A549 (cell line): ENCODE results near the gene C19orf81. TPM values are rescaled to one million over a fixed set of nuclear protein-coding genes. Genes with fewer than 3 reads are reported as not detected.

Experiments
- ATAC-seq, 2 experiments: fragments of 200-7000 bp in 1 of 2; fragments of >200 bp in 1 of 2; cut with Nextera tagmentation in 1 of 2; cut with Tn5 transposase in 1 of 2; 3 replicates each; pipeline versions ENCODE4 v1.8.0 to v1.9.1; 2018 to 2020; ENCODE audit warnings: mild to moderate bottlenecking in 1 of 2, moderate library complexity in 1 of 2
- CTCF ChIA-PET: fragments of 300-600 bp; sonication (Branson Sonifier 250); formaldehyde crosslinking; extraction: SDS; loops from one replicate; lab custom pipeline; 2021; ENCODE audit warnings: antibody characterized with exemption, inconsistent platforms; lab: Yijun Ruan, JAX
- POLR2A ChIA-PET: fragments of 350-600 bp; formaldehyde crosslinking; extraction: SDS; loops from one replicate; lab custom pipeline; 2021; ENCODE audit warnings: antibody characterized with exemption, inconsistent platforms; lab: Yijun Ruan, JAX
- DNase-seq, 2 experiments: peaks; one replicate each; pipeline versions ENCODE4 v3.0.0 to v3.0.0-alpha.2; 2011 to 2016; ENCODE audit warnings: low read depth in 1 of 2, low spot score in 1 of 2
- FAIRE-seq: peaks from 2 replicates; lab custom pipeline; 2011; peaks lifted over from hg19 to GRCh38; lab: Jason Lieb, UNC
- H3K27ac ChIP-seq, 2 experiments: fragments of >200 bp; sonication (Bioruptor Twin); formaldehyde crosslinking; 3 replicates each; pipeline ENCODE4 v1.5.1; 2016 to 2017
- H3K4me1 ChIP-seq: fragments of >200 bp; sonication (Bioruptor Twin); formaldehyde crosslinking; 3 replicates; pipeline ENCODE4 v1.6.1; 2016
- H3K4me2 ChIP-seq: fragments of >200 bp; sonication (Bioruptor Twin); formaldehyde crosslinking; 3 replicates; pipeline ENCODE4 v1.6.1; 2016
- H3K4me3 ChIP-seq: fragments of >200 bp; sonication (Bioruptor Twin); formaldehyde crosslinking; 3 replicates; pipeline ENCODE4 v1.5.1; 2016
- H3K9me3 ChIP-seq: fragments of >200 bp; sonication (Bioruptor Twin); formaldehyde crosslinking; 3 replicates; pipeline ENCODE4 v1.6.1; 2016
- BHLHE40 ChIP-seq: IDR thresholded peaks from 2 replicates; pipeline ENCODE4 v1.6.1; 2012; ENCODE audit warnings: low read depth, low read length, inconsistent platforms
- CEBPB ChIP-seq, 2 experiments: fragments of >200 bp in 1 of 2; sonication (Bioruptor Twin) in 1 of 2; formaldehyde crosslinking in 1 of 2; IDR thresholded peaks; 2 replicates each; pipeline ENCODE4 v1.6.1; 2012 to 2016
- EHF ChIP-seq: fragments of 250-450 bp; sonication (Bioruptor Pico); IDR thresholded peaks from 2 replicates; pipeline ENCODE4 v1.5.0; 2020; ENCODE audit warnings: mild to moderate bottlenecking
- EHMT2 ChIP-seq: fragments of 200-600 bp; sonication (generic); IDR thresholded peaks from 2 replicates; pipeline ENCODE4 v1.6.1; 2016; ENCODE audit warnings: antibody characterized with exemption, low read depth, mild to moderate bottlenecking, moderate library complexity
- ELK1 ChIP-seq: fragments of 150-350 bp; IDR thresholded peaks from 2 replicates; pipeline ENCODE4 v1.6.1; 2014; ENCODE audit warnings: low read depth, mild to moderate bottlenecking, low read length
- GATA3 ChIP-seq: IDR thresholded peaks from 2 replicates; pipeline ENCODE4 v1.6.1; 2012; ENCODE audit warnings: borderline replicate concordance
- HDAC2 ChIP-seq: fragments of 200-600 bp; sonication (generic); IDR thresholded peaks from 2 replicates; pipeline ENCODE4 v1.6.1; 2016
- HEYL ChIP-seq: fragments of 250-450 bp; sonication (Bioruptor Pico); IDR thresholded peaks from 2 replicates; pipeline ENCODE4 v1.8.0; 2021; ENCODE audit warnings: mild to moderate bottlenecking, moderate library complexity
- HMGXB4 ChIP-seq: fragments of 250-450 bp; sonication (Bioruptor Pico); IDR thresholded peaks from 2 replicates; pipeline ENCODE4 v1.5.0; 2021; ENCODE audit warnings: mild to moderate bottlenecking, moderate library complexity, borderline replicate concordance
- HOXB5 ChIP-seq: fragments of 250-450 bp; sonication (Bioruptor Pico); IDR thresholded peaks from 2 replicates; pipeline ENCODE4 v1.5.0; 2020; ENCODE audit warnings: mild to moderate bottlenecking, moderate library complexity
- JUN ChIP-seq, 2 experiments: fragments of >200 bp; sonication (Bioruptor Twin); formaldehyde crosslinking; IDR thresholded peaks; 2 replicates in 1 of 2; 3 replicates in 1 of 2; pipeline ENCODE4 v1.6.1; 2016 to 2017
- JUNB ChIP-seq: fragments of >200 bp; sonication (Bioruptor Twin); formaldehyde crosslinking; IDR thresholded peaks from 2 replicates; pipeline ENCODE4 v1.6.1; 2016
- KDM1A ChIP-seq: fragments of 200-600 bp; sonication (generic); IDR thresholded peaks from 2 replicates; pipeline ENCODE4 v1.6.1; 2016; ENCODE audit warnings: low read depth, mild to moderate bottlenecking
- KDM5A ChIP-seq: fragments of 200-600 bp; sonication (generic); IDR thresholded peaks from 2 replicates; pipeline ENCODE4 v1.6.1; 2016; ENCODE audit warnings: antibody characterized with exemption, mild to moderate bottlenecking
- MYC ChIP-seq: IDR thresholded peaks from 2 replicates; pipeline ENCODE4 v1.6.1; 2012; ENCODE audit warnings: mild to moderate bottlenecking, inconsistent platforms, low read length, improper control_type of control experiment, borderline replicate concordance
- NPAS2 ChIP-seq: fragments of 250-450 bp; sonication (Bioruptor Pico); IDR thresholded peaks from 2 replicates; pipeline ENCODE4 v1.8.0; 2022; ENCODE audit warnings: mild to moderate bottlenecking, moderate library complexity, borderline replicate concordance
- RAD21 ChIP-seq, 2 experiments: fragments of >200 bp in 1 of 2; sonication (Bioruptor Twin) in 1 of 2; formaldehyde crosslinking in 1 of 2; IDR thresholded peaks in 1 of 2; conservative IDR thresholded peaks in 1 of 2; 2 replicates in 1 of 2; 3 replicates in 1 of 2; pipeline ENCODE4 v1.6.1; 2012 to 2018; ENCODE audit warnings: inconsistent platforms in 1 of 2
- RCOR1 ChIP-seq: fragments of 150-350 bp; IDR thresholded peaks from 2 replicates; pipeline ENCODE4 v1.6.1; 2014; ENCODE audit warnings: antibody characterized with exemption, low read length, low read depth
- SREBF2 ChIP-seq: fragments of 450-650 bp; IDR thresholded peaks from 2 replicates; pipeline ENCODE4 v1.6.1; 2014; ENCODE audit warnings: mild to moderate bottlenecking, moderate library complexity
- TP53 ChIP-seq: fragments of 250-450 bp; sonication (Bioruptor Pico); IDR thresholded peaks from 2 replicates; pipeline ENCODE4 v1.5.0; 2021; ENCODE audit warnings: mild to moderate bottlenecking, moderate library complexity
- ZFP36 ChIP-seq: fragments of 450-650 bp; IDR thresholded peaks from 2 replicates; pipeline ENCODE4 v1.6.1; 2014; ENCODE audit warnings: borderline replicate concordance; ENCODE audit not compliant: partially characterized antibody
- ZSCAN20 ChIP-seq: fragments of 250-450 bp; sonication (Bioruptor Pico); IDR thresholded peaks from 2 replicates; pipeline ENCODE4 v1.8.0; 2022; ENCODE audit warnings: mild to moderate bottlenecking, moderate library complexity
- WGBS: methylation state at CpG from one replicate; pipeline ENCODE4 v1.1.6; 2017; ENCODE audit errors: missing lambda C conversion rate; 5-methylcytosine and 5-hydroxymethylcytosine counted together
- polyA plus RNA-seq, 4 experiments: library from polyadenylated mRNA; depleted of rRNA in 3 of 4; stranded (reverse); fragments of >200 nt; fragmentation: RNase III in 1 of 4; extraction: RNeasy Plus Mini Kit Qiagen cat#74134 plus additional on column Dnase treatment in 1 of 4; gene quantifications; 2 replicates in 3 of 4; 3 replicates in 1 of 4; pipeline ENCODE4 v1.2.3, GENCODE V29; 2011 to 2017
- TF ChIP-seq, protein P1 (sequence below): fragments of 450-650 bp; IDR thresholded peaks from 2 replicates; pipeline ENCODE4 v1.6.1; 2014; ENCODE audit warnings: antibody characterized with exemption

C19orf81 gene
- polyA plus RNA-seq, 2 of the 4 experiments (the other 2 are of a cell fraction), result 2.1 to 9.5 TPM

GRCh38 chr19:50693064-50693975 is 44.1 kb downstream of the C19orf81 start:
- Histone ChIP-seq H3K4me1 (peaks cover 12% of the 10 kb centered on the region; the same call in 2 of the 3 replicates), H3K9me3 (no peaks in the 10 kb centered on the region), H3K4me2 (no peak overlapping the region), H3K4me3 (no peak overlapping the region), H3K27ac (no peak overlapping the region)
- ATAC-seq (no peak), FAIRE-seq (no peak), DNase-seq (no peak)
- WGBS, result under 1% methylated on average over 5 of the region's 23 CpGs
- ChIA-PET POLR2A (no interaction called here), CTCF (interaction anchor here (1.0 to 5.3 kb wide), 4 partner anchors 9 to 545 kb away, joined by 3 to 24 read pairs (median 10); no protein-coding TSS in a partner anchor)
- no peak for TF ChIP-seq MYC
- TF ChIP-seq NPAS2 (CRISPR knock-in tag), result no peak
- TF ChIP-seq HMGXB4, result no peak
- TF ChIP-seq EHMT2, result no peak
- no peak for TF ChIP-seq KDM5A
- no peak for TF ChIP-seq HEYL (CRISPR knock-in tag)
- no peak for TF ChIP-seq EHF
- no peak for TF ChIP-seq GATA3
- no peak for TF ChIP-seq TP53 (CRISPR knock-in tag)
- TF ChIP-seq JUNB, result no peak
- TF ChIP-seq RCOR1, result no peak
- TF ChIP-seq ZSCAN20 (CRISPR knock-in tag), result no peak
- TF ChIP-seq RAD21 (conservative IDR thresholded peaks at IDR 0.05 in 1 of 2, IDR thresholded peaks at IDR 0.05 in 1 of 2), result no peak
- TF ChIP-seq, protein P1, sequence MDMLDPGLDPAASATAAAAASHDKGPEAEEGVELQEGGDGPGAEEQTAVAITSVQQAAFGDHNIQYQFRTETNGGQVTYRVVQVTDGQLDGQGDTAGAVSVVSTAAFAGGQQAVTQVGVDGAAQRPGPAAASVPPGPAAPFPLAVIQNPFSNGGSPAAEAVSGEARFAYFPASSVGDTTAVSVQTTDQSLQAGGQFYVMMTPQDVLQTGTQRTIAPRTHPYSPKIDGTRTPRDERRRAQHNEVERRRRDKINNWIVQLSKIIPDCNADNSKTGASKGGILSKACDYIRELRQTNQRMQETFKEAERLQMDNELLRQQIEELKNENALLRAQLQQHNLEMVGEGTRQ, result no peak
- TF ChIP-seq BHLHE40, result no peak
- TF ChIP-seq HOXB5, result no peak
- no peak for TF ChIP-seq ZFP36

DNA sequence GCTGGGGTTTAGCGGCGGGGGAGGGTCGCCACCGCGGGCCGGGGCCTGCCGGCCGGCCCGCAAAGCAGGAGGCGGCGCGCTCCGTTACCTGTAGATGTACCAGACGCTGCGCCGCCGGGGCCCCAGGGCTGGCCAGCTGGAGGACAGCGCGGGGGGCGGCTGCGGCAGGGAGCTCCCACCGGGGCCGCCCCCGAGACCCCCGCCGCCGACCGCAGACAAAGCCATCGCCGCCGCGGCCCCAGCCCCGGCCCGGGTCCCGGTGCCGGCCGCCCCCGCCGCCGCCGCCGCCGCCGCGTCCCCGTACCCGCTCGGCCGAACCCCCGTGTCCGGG is 45.5 kb downstream of the C19orf81 start:
- FAIRE-seq, result no peak
- Histone ChIP-seq H3K4me3 (peak overlapping the region; percentile 40), H3K4me1 (peaks cover 12% of the 10 kb centered on the region; the same call in 2 of the 3 replicates)
- DNase-seq, result no peak
- no peak for ATAC-seq
- TF ChIP-seq CEBPB (IDR thresholded peaks at IDR 0.05) (no peak), JUN (IDR thresholded peaks at IDR 0.05) (no peak), HDAC2 (no peak), ELK1 (no peak), KDM1A (no peak), RAD21 (conservative IDR thresholded peaks at IDR 0.05 in 1 of 2, IDR thresholded peaks at IDR 0.05 in 1 of 2) (no peak), SREBF2 (no peak)
- TF ChIP-seq, all 56 proteins: peak for 0
- peak overlapping the region; percentile 98 for H3K4me2 ChIP-seq
- ChIA-PET POLR2A (interaction anchor here (0.6 kb wide), 2 partner anchors 101 to 107 kb away, joined by 3 to 4 read pairs; no protein-coding TSS in a partner anchor), CTCF (interaction anchor here (0.9 kb wide), 1 partner anchor 30 kb away, joined by 6 read pairs; no protein-coding TSS in a partner anchor)
- no peak overlapping the region for H3K27ac ChIP-seq
- no peaks in the 10 kb centered on the region for H3K9me3 ChIP-seq
- 10% methylated on average over 14 of the region's 51 CpGs for WGBS
